Pons (tissue), 1 donor: Measurements from ENCODE around the gene MAML2.
A peak's percentile ranks its signal among the peaks of the same experiment; 100 is the strongest.
"Not testable (repeated sequence)": the region's sequence is repeated elsewhere in the genome, so short reads cannot be mapped to it uniquely, and the experiment has no call there.

Experiments used
- DNase-seq: peaks from one replicate; pipeline ENCODE4 v3.0.0-alpha.2; 2016; ENCODE audit warnings: low spot score

MAML2 gene

GRCh38 chr11:96187822-96188221, 155.2 kb downstream of the MAML2 start:
- DNase-seq: peak; percentile 43

- DNase-seq: no peak
Measured at GRCh38 chr11:96186806-96187205, 156.2 kb downstream of the MAML2 start.

DNA sequence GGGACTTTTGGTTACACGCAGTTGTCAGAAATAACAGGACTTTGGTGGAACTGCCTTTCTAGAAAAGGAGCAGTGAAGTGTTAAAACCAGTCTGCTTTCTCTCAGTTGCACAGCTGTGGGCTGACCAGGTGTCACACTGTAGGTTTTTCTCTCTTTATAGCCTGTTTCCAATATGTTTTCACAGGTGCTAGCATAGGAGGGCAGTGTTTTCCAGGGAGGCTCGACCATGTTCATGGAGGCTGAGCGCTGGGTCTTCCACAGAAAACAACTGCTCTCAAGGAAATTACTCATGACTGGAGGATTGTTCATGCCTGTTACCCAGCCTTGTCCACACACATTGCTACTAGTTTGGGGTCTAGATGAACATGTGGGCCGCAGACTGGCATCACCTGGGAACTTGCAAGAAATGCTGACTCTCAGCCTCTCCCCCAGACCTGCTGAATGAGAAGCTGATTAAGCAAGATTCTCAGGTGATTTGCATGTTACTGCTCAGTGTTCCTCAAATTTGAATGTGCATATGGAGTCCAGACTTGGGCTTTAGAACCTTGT, 157.7 kb downstream of the MAML2 start:
- no peak for DNase-seq

- not testable (repeated sequence) for DNase-seq
Measured at GRCh38 chr11:96180937-96181336, 162.1 kb downstream of the MAML2 start.

- no peak for DNase-seq
Measured at GRCh38 chr11:96180341-96180740, 162.7 kb downstream of the MAML2 start.

GRCh38 chr11:96179905-96180304, 163.1 kb downstream of the MAML2 start:
- no peak for DNase-seq

DNA sequence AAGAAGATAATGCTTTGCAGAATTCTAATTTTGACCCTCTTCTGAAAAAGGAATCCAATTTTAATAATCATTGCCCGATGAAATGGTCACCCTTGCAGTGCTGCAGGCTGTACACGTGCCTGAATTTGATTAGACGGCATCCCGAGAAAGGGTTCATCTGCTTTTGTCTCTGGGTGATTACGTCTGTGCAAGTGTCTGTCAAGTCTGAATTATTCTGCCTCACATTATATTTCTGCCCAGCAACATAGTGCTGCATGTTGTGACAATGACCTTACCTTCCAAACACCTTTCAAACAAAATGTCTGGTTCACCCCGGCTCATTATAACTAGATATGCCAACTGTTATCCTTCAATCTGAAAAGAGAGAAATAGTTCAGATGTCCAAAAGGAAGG, 164.1 kb downstream of the MAML2 start:
- no peak for DNase-seq

DNA sequence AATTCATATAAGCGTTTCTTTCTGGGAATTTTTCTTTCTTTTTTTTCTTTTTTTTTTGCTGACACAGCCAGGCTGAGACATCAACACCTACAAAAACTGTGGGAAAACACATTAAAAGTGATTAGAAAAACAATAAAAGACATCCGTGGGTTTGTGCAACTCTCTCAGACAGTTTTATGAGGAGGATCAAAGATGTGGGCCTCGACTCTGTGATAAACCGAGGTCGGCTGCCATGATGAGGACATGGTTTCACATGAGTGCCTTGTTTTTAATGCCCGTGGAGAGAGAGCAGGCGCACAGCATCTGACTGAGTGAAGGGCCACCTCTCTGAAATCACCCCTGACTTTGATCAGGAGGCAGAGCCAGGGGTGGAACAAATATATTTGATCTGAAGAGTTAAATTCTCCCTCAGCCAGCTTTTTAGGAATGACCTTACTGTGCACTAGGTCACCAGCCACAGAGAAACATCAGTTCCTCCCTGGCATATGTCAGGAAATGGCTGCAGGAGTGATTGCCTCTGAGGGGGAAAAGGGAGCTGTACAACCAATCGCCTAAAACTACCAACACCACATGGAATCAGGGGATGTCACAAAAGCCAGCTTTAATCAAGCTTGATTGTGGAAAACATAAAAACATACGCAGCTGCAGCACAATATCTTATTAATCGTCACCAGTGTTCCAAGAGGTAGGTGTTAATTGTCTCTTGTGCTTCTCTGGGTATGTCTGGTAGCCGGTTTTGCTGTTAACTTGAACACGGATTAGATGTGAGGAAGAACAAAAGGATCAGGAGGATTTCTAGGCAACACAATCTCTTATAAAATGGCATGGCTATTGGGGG, 164.7 kb downstream of the MAML2 start:
- no peak for DNase-seq

DNA sequence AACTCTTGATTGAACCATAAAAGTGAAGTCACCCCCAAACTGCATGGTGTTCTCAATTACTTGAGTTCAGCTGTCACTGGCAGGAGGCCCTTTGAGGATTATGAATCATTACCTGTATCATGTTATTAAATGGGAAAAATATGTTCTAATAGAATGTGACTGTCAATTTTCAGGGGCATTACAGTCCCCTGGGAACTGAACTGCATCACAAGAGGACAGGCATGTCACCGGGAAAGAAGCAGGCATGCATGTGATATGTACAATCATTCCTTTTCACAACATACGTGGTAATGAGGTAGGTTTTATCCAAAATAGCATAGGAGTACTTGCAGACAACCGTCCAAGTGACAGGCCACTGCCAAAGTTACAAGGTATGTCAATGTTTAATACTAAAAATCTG, 165.8 kb downstream of the MAML2 start:
- no peak for DNase-seq

DNA sequence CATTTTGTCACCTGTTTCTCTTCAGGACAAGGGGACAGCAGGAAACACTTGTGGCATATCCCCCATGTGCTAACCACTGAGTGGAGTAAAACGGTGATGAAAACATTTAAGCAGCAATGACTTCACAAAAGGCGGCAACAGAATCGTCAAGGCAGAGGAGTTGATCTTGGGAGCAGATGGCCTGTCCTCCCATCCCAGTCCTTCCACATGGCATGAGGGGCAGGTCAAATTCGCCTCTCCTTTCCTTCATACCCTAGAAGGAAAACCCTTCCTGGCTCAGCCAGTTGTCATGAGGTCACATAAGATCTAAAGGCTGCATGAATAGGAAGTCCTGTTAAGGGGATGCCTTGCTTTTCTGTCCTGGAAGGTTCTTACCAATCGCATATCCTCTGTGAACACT, 169.1 kb downstream of the MAML2 start:
- no peak for DNase-seq

DNA sequence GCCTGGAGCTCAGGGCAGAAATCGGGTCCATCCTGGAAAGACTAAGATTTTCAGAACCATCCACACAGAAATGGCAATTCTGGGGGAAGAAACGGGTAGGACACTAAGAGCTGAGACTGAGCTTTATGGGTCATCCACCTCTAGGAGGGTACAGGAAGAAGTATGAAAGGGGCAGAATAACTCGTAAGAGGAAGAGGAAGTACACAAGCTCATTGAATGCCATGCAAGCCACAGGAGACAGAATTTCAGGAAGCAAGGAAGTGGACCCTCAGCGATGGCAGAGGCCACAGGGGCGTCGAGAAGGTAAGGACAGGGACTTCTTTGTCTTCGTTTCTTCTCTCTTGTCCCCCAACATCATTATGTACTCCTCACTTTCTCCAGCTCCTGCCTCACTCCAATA, 169.6 kb downstream of the MAML2 start:
- no peak for DNase-seq

- DNase-seq: no peak
Measured at GRCh38 chr11:96172604-96173003, 170.4 kb downstream of the MAML2 start.

DNA sequence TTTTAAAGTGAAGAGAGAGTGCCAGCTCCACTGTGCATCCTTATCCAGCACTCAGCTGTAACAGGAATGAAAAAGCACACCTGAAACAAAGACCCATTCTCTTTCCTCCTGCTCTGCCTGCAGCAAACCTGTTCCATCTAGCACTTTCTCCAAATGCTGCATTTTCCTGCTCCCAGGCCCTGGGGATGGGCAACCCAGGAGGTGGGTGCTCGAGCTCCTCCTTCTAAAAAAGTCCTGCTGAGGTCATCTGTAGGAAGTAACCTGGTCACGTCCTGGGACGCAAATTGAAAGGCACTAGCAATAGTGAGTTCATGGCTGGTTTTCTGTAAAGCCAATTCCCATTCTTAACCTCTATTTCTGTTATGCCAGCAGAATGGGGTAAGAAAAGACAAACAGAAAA, 173.7 kb downstream of the MAML2 start:
- DNase-seq: no peak

GRCh38 chr11:96168623-96169022, 174.4 kb downstream of the MAML2 start:
- DNase-seq: no peak

- no peak for DNase-seq
Measured at GRCh38 chr11:96167787-96168186, 175.2 kb downstream of the MAML2 start.

DNA sequence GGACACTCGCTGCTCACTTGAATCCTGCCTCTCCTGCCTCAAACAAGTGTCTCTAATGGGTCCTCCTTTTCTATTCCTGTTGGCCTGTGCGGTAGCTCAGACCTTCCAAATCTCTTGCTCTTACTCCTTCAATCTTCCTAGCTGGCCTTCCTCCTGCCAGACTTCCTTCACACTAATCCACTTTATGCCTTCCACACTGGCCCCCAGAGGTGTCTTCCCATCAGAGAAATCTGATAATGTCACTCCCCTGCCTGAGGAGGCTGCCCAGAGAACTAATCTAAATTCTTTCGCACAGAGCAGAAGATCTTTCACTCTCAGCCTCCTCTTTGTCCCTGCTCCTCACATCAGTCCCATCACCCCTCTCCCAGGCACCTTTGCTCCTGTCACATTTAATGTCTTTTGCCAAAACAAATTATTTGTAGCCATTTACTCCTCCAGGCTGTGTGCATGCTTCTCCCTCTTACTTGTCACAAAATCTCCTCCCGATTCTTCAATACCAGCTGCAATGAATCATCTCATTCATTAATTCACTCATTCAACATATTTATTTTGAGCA, 175.7 kb downstream of the MAML2 start:
- no peak for DNase-seq

DNA sequence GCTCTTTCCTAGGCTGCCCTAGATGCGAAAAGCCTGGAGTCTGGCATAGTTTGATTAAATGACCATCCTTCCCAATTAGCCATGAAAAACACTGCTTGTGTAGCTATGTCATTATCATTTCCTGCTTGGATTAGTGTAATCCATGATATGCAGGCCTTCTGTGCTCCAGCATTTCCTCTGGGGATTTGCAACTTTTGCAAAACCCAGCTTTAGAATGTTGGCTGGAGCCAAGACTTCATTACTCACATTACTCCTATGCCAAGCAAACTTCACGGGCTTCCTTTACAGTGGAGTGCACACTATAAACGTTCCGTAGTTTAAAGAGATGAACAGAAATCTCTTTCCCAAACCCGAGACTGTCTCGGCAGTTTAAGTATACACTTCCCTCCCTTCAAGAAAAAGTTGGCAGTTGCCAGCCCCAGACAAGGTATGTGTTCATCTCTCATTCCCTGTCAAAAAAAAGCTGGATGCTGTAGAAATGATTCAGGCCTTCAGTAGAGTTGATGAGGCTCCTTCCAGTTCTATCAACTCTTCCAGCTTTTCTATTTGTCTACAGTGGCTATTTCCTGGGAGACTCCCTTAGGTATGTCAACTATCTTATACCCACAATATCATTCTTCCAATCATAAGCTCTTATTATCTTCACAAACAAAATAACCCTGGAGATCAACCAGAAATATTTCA, 180.0 kb downstream of the MAML2 start:
- no peak for DNase-seq

GRCh38 chr11:96161307-96162089, 181.5 kb downstream of the MAML2 start:
- no peak for DNase-seq

- DNase-seq: no peak
Measured at GRCh38 chr11:96160732-96161306, 182.2 kb downstream of the MAML2 start.

DNA sequence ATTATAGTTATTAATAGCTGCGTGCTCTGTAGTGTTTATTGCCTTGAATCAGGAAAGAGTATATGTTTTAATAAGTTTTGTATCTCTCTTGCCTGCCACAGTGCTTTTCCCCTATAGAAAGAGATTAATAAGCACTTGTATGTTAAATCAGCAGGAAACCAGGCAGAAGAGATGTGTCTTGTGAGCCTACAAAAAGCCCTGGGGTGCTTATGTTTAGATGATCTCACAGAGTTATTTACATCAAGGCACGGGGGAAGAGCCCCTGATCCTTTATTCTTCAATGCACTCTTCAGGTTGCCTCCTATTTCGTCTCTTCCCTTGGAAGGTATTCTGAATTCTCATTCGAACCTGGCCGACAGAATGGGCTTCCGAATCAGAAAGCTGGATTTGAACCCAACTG, 183.0 kb downstream of the MAML2 start:
- DNase-seq: no peak

DNA sequence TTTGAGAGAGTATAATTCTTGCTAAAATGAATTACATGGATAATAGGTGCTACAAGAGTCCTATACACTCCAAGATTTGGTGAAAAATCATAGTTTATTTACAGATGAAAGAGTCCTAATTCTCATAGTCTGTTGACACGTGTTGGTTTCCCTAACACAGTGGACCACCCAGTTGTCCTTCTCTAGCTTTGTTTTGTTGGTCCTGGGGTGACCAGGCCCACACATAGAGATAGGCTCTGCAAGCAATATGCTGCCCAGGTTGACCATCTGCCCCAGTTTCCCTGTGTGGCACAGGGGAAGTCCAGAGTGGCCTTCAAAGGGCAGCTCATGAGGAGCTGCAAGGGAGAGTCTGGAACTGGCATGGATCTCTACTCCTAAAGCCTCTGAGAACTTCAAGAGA, 184.9 kb downstream of the MAML2 start:
- no peak for DNase-seq

DNA sequence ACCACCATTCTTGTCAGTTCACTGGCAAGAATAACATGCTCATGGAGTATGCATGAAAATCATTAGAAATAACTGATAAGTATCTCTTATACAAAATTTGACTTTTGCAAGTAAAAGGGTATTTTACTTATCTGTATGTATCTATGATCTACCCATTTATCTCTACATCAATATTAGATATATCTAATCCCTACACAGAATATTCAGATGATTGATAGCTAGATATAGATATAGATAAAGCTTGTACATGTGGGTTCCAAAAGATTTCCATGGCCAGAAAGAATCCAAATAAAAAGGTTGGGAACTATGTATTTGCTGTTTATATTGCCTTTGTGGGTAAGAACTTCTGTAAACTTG, 185.5 kb downstream of the MAML2 start:
- DNase-seq: no peak
